ENCODE results near the gene AKR1C8. TPM values are rescaled to one million over a fixed set of nuclear protein-coding genes. Genes with fewer than 3 reads are reported as not detected.

Gene AKR1C8
- polyA plus RNA-seq, 1 of the 3 experiments (the other 2 are of a cell fraction) = not detected

DNA sequence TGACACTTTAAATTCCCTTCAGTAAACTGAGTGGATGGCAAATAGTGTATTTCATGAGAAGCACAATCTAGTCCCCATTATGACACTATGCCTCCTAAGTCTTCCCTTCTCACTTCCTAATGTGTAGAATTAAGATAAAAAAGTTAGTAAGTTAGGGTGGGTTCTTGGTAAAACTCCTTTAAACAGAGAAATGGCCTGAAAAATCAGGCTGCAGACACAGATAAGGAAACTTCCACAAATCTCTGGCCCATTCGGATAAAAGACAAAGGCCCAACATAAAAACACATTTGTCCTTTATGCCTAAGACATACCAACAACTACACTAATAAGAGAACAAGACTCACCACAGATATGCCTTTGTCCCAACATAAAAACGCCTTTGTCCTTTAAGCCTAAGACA lies 21.5 kb downstream of the AKR1C8 start:
- TF ChIP-seq, protein P1, sequence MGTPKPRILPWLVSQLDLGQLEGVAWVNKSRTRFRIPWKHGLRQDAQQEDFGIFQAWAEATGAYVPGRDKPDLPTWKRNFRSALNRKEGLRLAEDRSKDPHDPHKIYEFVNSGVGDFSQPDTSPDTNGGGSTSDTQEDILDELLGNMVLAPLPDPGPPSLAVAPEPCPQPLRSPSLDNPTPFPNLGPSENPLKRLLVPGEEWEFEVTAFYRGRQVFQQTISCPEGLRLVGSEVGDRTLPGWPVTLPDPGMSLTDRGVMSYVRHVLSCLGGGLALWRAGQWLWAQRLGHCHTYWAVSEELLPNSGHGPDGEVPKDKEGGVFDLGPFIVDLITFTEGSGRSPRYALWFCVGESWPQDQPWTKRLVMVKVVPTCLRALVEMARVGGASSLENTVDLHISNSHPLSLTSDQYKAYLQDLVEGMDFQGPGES (IDR thresholded peaks at IDR 0.05; ENCODE audit: low read depth, low read length) = no peak
- TF ChIP-seq RFX5 (IDR thresholded peaks at IDR 0.05; ENCODE audit: low read length) = no peak
- TF ChIP-seq GABPA (IDR thresholded peaks at IDR 0.05; ENCODE audit: low read depth) = no peak
- TF ChIP-seq, protein P2, sequence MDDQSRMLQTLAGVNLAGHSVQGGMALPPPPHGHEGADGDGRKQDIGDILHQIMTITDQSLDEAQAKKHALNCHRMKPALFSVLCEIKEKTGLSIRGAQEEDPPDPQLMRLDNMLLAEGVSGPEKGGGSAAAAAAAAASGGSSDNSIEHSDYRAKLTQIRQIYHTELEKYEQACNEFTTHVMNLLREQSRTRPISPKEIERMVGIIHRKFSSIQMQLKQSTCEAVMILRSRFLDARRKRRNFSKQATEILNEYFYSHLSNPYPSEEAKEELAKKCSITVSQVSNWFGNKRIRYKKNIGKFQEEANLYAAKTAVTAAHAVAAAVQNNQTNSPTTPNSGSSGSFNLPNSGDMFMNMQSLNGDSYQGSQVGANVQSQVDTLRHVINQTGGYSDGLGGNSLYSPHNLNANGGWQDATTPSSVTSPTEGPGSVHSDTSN (IDR thresholded peaks at IDR 0.05) = no peak
- no peak for TF ChIP-seq RCOR1 (IDR thresholded peaks at IDR 0.05; ENCODE audit: low read length)
- Histone ChIP-seq H3K36me3 (replicated peaks in 1 of 2; ENCODE audit: control insufficient read depth in 1 of 2, insufficient read depth in 2 of 2, low read length in 1 of 2) (no peaks in the 10 kb centered on the region), H3K9ac (no peak overlapping the region), H3F3A (replicated peaks; ENCODE audit: insufficient read depth) (no peaks in the 10 kb centered on the region), H3K9me3 (peaks cover 7% of the 10 kb centered on the region; the same call in 1 of the 2 replicates), H3K9me2 (no peaks in the 10 kb centered on the region), H3K4me2 (no peak overlapping the region), H2AFZ (ENCODE audit: low read depth) (no peak overlapping the region), H3K79me2 (ENCODE audit: insufficient read depth) (no peaks in the 10 kb centered on the region), H3K27ac (ENCODE audit: low read depth in 2 of 2, low read length in 1 of 2) (no peak overlapping the region), H3K4me1 (ENCODE audit: control insufficient read depth in 1 of 2, insufficient read depth in 2 of 2, low read depth in 1 of 2, low read length in 1 of 2) (no peaks in the 10 kb centered on the region), H3K27me3 (ENCODE audit: insufficient read depth) (no peaks in the 10 kb centered on the region), H4K20me1 (ENCODE audit: insufficient read depth) (no peaks in the 10 kb centered on the region), H3K4me3 (ENCODE audit: low read depth in 2 of 2, low read length in 1 of 2) (no peak overlapping the region)
- POLR2A ChIA-PET = no interaction called here
- WGBS (ENCODE audit: low lambda C conversion rate) = 31% methylated on average over 2 of the region's 2 CpGs
- CTCF ChIA-PET = no interaction called here
- no peak for DNase-seq

DNA sequence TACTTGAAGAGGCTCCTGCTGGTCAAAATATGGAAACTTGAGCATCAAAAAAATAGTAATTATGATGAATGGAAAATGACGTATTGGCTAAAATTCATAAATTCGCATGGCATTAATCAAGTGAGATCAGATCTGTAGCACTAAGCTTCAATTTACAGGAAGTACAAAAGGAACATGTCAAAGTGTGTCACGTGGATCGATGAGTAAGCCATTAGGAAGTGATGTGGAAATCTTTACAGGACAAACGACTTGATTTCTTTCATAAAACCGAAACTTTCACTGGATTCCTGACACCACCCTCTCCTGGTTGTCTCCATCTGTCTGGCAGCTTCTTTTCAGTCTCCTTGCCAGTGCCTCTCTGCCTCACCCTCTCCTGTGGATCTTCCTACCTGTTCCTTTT lies 25.8 kb downstream of the AKR1C8 start:
- H3K79me2 ChIP-seq (ENCODE audit: insufficient read depth) = no peaks in the 10 kb centered on the region
- H3K9me3 ChIP-seq = no peaks in the 10 kb centered on the region
- no peaks in the 10 kb centered on the region for H3K9me2 ChIP-seq
- no peaks in the 10 kb centered on the region for H3F3A ChIP-seq (replicated peaks; ENCODE audit: insufficient read depth)
- H4K20me1 ChIP-seq (ENCODE audit: insufficient read depth) = no peaks in the 10 kb centered on the region
- no peaks in the 10 kb centered on the region for H3K4me1 ChIP-seq (ENCODE audit: control insufficient read depth in 1 of 2, insufficient read depth in 2 of 2, low read depth in 1 of 2, low read length in 1 of 2)
- no peak for TF ChIP-seq EP300 (IDR thresholded peaks at IDR 0.05; ENCODE audit: borderline replicate concordance in 1 of 2, low read depth in 1 of 2, low read length in 1 of 2)
- ChIA-PET POLR2A (no interaction called here), CTCF (interaction anchor here (1.2 kb wide), 2 partner anchors 65 to 309 kb away, joined by 3 read pairs; partner anchors contain the start of gene AKR1C3)
- no peak overlapping the region for H3K27ac ChIP-seq (ENCODE audit: low read depth in 2 of 2, low read length in 1 of 2)
- no peaks in the 10 kb centered on the region for H3K36me3 ChIP-seq (replicated peaks in 1 of 2; ENCODE audit: control insufficient read depth in 1 of 2, insufficient read depth in 2 of 2, low read length in 1 of 2)
- H2AFZ ChIP-seq (ENCODE audit: low read depth) = no peak overlapping the region
- H3K4me3 ChIP-seq (ENCODE audit: low read depth in 2 of 2, low read length in 1 of 2) = no peak overlapping the region
- 12% methylated on average over 6 of the region's 6 CpGs for WGBS (ENCODE audit: low lambda C conversion rate)
- no peak for DNase-seq
- no peak overlapping the region for H3K4me2 ChIP-seq
- H3K9ac ChIP-seq = no peak overlapping the region
- no peaks in the 10 kb centered on the region for H3K27me3 ChIP-seq (ENCODE audit: insufficient read depth)

DNA sequence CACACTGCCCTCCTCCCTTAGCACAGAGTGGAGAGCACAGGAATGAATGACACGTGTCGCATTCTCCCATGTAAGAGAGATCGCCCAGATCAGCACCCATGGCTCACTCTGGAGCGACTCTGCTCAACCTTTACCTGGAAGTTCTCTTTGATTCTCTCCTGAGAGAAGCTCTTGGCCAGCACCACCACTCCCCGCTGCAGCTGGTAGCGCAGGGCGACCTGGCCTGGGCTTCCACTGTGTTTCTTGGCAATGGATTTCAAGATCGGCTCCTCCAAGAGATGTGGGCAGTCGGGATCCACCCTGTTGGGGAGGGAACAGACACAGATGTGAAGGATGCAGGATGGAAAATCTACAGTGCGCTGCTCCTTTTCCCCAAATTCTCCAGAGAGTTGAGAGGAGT lies 27.4 kb downstream of the AKR1C8 start:
- Histone ChIP-seq H3K27ac (ENCODE audit: low read depth in 2 of 2, low read length in 1 of 2) (no peak overlapping the region), H2AFZ (ENCODE audit: low read depth) (no peak overlapping the region), H3F3A (replicated peaks; ENCODE audit: insufficient read depth) (no peaks in the 10 kb centered on the region), H4K20me1 (ENCODE audit: insufficient read depth) (no peaks in the 10 kb centered on the region), H3K9me3 (no peaks in the 10 kb centered on the region), H3K4me3 (ENCODE audit: low read depth in 2 of 2, low read length in 1 of 2) (no peak overlapping the region), H3K79me2 (ENCODE audit: insufficient read depth) (no peaks in the 10 kb centered on the region), H3K27me3 (ENCODE audit: insufficient read depth) (no peaks in the 10 kb centered on the region), H3K9me2 (no peaks in the 10 kb centered on the region), H3K36me3 (replicated peaks in 1 of 2; ENCODE audit: control insufficient read depth in 1 of 2, insufficient read depth in 2 of 2, low read length in 1 of 2) (no peaks in the 10 kb centered on the region), H3K4me1 (ENCODE audit: control insufficient read depth in 1 of 2, insufficient read depth in 2 of 2, low read depth in 1 of 2, low read length in 1 of 2) (no peaks in the 10 kb centered on the region), H3K9ac (no peak overlapping the region), H3K4me2 (no peak overlapping the region)
- ChIA-PET POLR2A (no interaction called here), CTCF (no interaction called here)
- no peak for DNase-seq
- 37% methylated on average over 9 of the region's 10 CpGs for WGBS (ENCODE audit: low lambda C conversion rate)
- TF ChIP-seq MEF2A (IDR thresholded peaks at IDR 0.05; ENCODE audit: borderline replicate concordance, low read depth) (no peak), CHD2 (IDR thresholded peaks at IDR 0.05; ENCODE audit: low read length, partially characterized antibody) (no peak), GATA2 (CRISPR knock-in tag; IDR thresholded peaks at IDR 0.05) (no peak), SMC3 (IDR thresholded peaks at IDR 0.05; ENCODE audit: low read depth, low read length) (no peak)
- TF ChIP-seq, protein P2 (IDR thresholded peaks at IDR 0.05) = no peak
- TF ChIP-seq, protein P3, sequence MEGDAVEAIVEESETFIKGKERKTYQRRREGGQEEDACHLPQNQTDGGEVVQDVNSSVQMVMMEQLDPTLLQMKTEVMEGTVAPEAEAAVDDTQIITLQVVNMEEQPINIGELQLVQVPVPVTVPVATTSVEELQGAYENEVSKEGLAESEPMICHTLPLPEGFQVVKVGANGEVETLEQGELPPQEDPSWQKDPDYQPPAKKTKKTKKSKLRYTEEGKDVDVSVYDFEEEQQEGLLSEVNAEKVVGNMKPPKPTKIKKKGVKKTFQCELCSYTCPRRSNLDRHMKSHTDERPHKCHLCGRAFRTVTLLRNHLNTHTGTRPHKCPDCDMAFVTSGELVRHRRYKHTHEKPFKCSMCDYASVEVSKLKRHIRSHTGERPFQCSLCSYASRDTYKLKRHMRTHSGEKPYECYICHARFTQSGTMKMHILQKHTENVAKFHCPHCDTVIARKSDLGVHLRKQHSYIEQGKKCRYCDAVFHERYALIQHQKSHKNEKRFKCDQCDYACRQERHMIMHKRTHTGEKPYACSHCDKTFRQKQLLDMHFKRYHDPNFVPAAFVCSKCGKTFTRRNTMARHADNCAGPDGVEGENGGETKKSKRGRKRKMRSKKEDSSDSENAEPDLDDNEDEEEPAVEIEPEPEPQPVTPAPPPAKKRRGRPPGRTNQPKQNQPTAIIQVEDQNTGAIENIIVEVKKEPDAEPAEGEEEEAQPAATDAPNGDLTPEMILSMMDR (IDR thresholded peaks at IDR 0.05) = no peak
